ENCODE data around the gene TANGO6. TPM values are rescaled to one million over a fixed set of nuclear protein-coding genes. Genes with fewer than 3 reads are reported as not detected.
A peak's percentile ranks its signal among the peaks of the same experiment; 100 is the strongest.

The TANGO6 gene
- total RNA-seq, 1 donor, result 22.4 TPM

DNA sequence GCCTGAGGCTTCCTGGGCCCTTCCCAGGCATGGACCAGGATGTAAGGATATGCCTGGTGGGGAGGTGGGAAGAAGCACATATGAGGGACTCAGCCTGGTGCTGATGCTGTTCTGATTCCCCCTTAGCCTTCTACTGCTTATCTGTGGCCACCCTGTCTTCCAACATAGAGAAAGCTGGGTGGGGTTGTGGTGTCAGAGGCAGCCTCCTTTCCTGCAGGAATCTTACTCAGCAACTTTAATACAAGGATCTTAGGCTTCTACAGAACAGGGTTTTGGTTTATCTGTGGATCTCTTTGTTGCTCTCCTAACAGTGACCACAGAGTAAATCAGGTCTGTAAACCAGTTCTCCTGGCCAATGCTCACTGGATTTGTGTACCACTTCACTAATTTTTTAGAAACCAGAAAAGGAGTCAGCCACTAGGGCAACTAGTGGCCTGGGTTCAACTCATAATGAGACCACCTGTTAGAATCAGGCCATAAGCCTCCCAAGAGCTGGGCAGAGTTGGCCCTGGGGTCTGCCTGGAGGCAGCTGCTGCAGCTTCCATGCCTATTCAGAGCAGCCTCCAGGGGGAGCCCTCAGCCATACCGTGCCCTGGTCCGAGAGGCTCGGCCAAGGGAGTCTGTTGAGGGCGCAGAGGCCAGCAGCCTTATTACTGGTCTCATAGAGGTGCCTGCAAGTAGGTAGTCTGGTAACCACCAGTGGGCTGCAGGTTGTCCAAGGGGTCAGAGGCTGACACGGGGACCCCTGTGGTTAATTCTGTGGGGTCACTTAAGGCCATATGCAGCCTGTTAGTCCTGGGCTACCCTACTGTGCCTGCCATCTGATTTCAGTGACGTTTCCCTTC, 269.2 kb downstream of the TANGO6 start:
- TF ChIP-seq, protein P1, sequence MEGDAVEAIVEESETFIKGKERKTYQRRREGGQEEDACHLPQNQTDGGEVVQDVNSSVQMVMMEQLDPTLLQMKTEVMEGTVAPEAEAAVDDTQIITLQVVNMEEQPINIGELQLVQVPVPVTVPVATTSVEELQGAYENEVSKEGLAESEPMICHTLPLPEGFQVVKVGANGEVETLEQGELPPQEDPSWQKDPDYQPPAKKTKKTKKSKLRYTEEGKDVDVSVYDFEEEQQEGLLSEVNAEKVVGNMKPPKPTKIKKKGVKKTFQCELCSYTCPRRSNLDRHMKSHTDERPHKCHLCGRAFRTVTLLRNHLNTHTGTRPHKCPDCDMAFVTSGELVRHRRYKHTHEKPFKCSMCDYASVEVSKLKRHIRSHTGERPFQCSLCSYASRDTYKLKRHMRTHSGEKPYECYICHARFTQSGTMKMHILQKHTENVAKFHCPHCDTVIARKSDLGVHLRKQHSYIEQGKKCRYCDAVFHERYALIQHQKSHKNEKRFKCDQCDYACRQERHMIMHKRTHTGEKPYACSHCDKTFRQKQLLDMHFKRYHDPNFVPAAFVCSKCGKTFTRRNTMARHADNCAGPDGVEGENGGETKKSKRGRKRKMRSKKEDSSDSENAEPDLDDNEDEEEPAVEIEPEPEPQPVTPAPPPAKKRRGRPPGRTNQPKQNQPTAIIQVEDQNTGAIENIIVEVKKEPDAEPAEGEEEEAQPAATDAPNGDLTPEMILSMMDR (IDR thresholded peaks at IDR 0.05; ENCODE audit: insufficient read depth, low read length), result peak; percentile 76

DNA sequence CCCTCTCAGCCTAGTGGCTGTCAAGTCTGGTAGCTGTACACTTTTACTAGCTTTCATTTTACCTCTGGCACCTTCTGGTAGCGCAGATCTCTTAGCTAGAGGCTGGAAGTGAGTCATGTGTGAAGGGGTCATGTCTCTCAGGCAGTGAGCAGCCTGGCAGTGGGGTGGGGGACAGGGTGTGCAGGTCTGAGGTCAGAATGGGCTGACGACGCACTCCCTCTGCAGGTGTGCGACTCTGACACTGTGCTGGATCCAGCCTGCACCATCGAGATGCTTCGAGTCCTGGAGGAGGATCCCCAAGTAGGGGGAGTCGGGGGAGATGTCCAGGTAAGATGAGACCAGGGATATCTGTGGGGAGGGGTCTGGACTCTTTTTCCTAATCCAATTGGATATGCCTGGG, 269.9 kb downstream of the TANGO6 start:
- DNase-seq (ENCODE audit: low read depth), result no peak
- TF ChIP-seq, protein P1 (IDR thresholded peaks at IDR 0.05; ENCODE audit: insufficient read depth, low read length), result no peak

More for the DNA sequence above, 269.2 kb downstream of the TANGO6 start:
- peak; percentile 35 for DNase-seq (ENCODE audit: low read depth)
- no peak overlapping the region for H3K4me3 ChIP-seq (ENCODE audit: low read depth, low read length)

DNA sequence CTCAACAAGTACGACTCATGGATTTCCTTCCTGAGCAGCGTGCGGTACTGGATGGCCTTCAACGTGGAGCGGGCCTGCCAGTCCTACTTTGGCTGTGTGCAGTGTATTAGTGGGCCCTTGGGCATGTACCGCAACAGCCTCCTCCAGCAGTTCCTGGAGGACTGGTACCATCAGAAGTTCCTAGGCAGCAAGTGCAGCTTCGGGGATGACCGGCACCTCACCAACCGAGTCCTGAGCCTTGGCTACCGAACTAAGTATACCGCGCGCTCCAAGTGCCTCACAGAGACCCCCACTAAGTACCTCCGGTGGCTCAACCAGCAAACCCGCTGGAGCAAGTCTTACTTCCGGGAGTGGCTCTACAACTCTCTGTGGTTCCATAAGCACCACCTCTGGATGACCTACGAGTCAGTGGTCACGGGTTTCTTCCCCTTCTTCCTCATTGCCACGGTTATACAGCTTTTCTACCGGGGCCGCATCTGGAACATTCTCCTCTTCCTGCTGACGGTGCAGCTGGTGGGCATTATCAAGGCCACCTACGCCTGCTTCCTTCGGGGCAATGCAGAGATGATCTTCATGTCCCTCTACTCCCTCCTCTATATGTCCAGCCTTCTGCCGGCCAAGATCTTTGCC, 271.1 kb downstream of the TANGO6 start:
- DNase-seq (ENCODE audit: low read depth), result no peak
- H3K4me3 ChIP-seq (ENCODE audit: low read depth, low read length), result no peak overlapping the region
- TF ChIP-seq, protein P1 (IDR thresholded peaks at IDR 0.05; ENCODE audit: insufficient read depth, low read length), result no peak

More for the DNA sequence above, 269.9 kb downstream of the TANGO6 start:
- no peak overlapping the region for H3K4me3 ChIP-seq (ENCODE audit: low read depth, low read length)

DNA sequence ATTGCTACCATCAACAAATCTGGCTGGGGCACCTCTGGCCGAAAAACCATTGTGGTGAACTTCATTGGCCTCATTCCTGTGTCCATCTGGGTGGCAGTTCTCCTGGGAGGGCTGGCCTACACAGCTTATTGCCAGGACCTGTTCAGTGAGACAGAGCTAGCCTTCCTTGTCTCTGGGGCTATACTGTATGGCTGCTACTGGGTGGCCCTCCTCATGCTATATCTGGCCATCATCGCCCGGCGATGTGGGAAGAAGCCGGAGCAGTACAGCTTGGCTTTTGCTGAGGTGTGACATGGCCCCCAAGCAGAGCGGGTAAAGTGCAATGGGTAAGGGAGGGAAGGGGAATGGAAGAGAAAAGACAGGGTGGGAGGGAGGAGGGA, 271.6 kb downstream of the TANGO6 start:
- TF ChIP-seq, protein P1 (IDR thresholded peaks at IDR 0.05; ENCODE audit: insufficient read depth, low read length), result no peak
- no peak for DNase-seq (ENCODE audit: low read depth)
- no peak overlapping the region for H3K4me3 ChIP-seq (ENCODE audit: low read depth, low read length)

DNA sequence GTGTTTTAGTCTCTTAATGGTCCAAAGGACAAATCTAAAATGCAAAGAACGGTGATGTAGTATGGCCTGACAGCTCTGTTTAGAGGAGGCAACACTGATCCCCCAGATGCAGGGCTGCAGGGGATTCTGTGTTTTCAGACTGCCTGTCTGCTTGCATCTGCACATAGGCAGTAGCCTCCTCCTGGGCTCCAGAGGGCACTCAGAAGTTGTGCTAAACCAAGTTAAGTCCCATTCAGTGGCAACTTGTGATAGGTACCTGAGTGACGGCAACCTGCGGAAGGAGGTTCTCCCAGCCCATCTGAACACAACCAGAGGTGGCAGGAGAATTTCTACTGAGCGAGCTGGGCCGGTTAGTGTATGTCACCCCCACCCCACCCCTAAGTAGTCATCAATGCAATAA, 272.0 kb downstream of the TANGO6 start:
- TF ChIP-seq, protein P1 (IDR thresholded peaks at IDR 0.05; ENCODE audit: insufficient read depth, low read length), result no peak
- DNase-seq (ENCODE audit: low read depth), result no peak
- H3K4me3 ChIP-seq (ENCODE audit: low read depth, low read length), result no peak overlapping the region

DNA sequence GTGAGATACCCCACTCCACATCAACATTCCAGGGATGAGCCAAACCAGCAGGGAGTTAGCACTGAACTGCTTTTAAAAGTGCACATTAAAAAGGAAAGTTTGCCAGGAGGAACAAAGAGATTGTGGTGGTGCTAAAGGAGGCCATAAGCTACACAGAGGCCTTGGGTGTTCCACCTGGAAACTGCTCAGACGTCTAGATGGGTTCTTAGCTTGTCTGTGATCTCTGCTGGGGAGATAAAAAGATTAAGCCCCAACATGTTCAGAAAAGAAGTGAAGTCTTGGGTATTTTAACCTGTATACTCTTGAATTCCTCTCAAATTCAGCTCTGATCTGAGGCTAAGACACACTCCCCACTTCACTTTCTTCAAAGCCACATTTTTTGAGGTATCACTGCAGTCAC, 272.5 kb downstream of the TANGO6 start:
- H3K4me3 ChIP-seq (ENCODE audit: low read depth, low read length), result no peak overlapping the region
- DNase-seq (ENCODE audit: low read depth), result no peak
- TF ChIP-seq, protein P1 (IDR thresholded peaks at IDR 0.05; ENCODE audit: insufficient read depth, low read length), result no peak
